OCI-LY1 (cell line): ENCODE data around the gene HSFX3.

Experiments
- EZH2 ChIP-seq: fragments of 200-600 bp; sonication (generic), shearing (Covaris generic); IDR thresholded peaks from 2 replicates; pipeline ENCODE4 v1.8.0; 2017; ENCODE audit warnings: borderline replicate concordance, mixed run types, mild to moderate bottlenecking, antibody characterized with exemption, low read length, moderate library complexity, mixed read lengths
- TF ChIP-seq, protein P1 (sequence below): fragments of 200-600 bp; sonication (generic), shearing (Covaris generic); IDR thresholded peaks from 2 replicates; pipeline ENCODE4 v1.5.1; 2017; ENCODE audit warnings: mild to moderate bottlenecking, antibody characterized with exemption, low read length, moderate library complexity, mixed read lengths

DNA sequence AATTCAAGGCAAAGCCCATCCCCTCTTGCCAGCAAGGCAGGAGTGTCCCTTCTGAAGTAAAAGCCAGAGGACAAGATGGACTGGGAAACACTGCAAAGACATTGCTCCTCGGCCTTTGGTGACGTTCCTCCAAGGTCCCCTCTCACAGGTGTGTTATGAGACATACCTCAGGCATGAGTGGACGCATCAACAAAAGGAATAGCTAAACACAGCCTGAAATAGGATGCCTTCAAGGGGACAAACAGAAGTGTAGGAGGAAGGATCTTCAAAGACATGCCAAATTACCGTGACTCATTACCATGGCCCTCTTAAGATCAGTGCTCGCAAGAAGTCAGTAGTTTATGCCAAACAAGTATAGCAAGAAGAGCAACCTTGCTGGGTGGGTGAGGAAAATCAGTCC, 38.6 kb downstream of the HSFX3 start:
- TF ChIP-seq EZH2 = no peak
- TF ChIP-seq, protein P1, sequence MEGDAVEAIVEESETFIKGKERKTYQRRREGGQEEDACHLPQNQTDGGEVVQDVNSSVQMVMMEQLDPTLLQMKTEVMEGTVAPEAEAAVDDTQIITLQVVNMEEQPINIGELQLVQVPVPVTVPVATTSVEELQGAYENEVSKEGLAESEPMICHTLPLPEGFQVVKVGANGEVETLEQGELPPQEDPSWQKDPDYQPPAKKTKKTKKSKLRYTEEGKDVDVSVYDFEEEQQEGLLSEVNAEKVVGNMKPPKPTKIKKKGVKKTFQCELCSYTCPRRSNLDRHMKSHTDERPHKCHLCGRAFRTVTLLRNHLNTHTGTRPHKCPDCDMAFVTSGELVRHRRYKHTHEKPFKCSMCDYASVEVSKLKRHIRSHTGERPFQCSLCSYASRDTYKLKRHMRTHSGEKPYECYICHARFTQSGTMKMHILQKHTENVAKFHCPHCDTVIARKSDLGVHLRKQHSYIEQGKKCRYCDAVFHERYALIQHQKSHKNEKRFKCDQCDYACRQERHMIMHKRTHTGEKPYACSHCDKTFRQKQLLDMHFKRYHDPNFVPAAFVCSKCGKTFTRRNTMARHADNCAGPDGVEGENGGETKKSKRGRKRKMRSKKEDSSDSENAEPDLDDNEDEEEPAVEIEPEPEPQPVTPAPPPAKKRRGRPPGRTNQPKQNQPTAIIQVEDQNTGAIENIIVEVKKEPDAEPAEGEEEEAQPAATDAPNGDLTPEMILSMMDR = no peak
